GM19099 (cell line): Measurements from ENCODE around the gene RNASE7.

ENCODE experiments used
- POLR2A ChIP-seq: IDR thresholded peaks from 3 replicates; pipeline ENCODE4 v1.6.1; 2011; ENCODE audit warnings: low read depth; ENCODE audit not compliant: insufficient read length; ENCODE audit errors: extremely low read depth

The RNASE7 gene

DNA sequence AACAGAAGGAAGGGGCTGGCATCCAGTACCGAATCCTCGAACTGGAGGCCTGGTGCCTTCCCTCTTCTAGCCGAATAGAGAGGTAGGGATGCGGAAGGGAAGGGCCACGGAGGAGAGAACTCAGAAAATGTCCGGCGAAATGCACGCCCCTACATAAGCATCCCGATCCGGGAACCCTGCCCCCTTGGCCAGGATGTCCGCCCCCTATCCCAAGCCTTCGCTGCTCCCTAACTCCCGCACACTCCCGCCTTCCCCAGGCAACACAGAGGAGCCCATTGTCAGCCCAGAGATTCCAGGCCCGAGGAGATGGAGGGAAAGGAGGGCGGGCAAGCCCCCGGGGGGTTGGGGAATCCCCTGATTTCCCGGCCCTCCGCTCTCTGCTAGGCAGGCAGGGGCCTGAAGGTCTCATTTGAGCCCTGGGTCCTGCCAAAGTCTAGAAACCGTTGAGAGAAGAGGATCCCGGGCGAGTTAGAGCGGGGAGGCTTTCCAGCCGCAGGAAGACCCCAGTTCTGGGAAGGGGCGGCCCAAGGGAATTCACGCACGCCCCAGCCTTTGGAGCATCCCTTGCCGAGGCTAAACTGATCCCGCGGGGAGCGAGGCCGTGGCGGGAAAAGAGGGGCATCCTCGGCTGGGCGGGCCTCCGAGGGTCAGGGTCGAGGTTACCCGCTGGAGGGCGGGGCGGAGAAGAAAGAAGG lies 27.4 kb downstream of the RNASE7 start:
- TF ChIP-seq POLR2A, result no peak

- no peak for TF ChIP-seq POLR2A
Measured at GRCh38 chr14:21070083-21070609, 28.0 kb downstream of the RNASE7 start, which contains the start of gene ARHGEF40. Gene ARHGEF40 (plus strand): TSS chr14:21070304. CDS start chr14:21070397, 93 bp downstream.

- no peak for TF ChIP-seq POLR2A
Measured at GRCh38 chr14:21070610-21071224, 28.6 kb downstream of the RNASE7 start.

DNA sequence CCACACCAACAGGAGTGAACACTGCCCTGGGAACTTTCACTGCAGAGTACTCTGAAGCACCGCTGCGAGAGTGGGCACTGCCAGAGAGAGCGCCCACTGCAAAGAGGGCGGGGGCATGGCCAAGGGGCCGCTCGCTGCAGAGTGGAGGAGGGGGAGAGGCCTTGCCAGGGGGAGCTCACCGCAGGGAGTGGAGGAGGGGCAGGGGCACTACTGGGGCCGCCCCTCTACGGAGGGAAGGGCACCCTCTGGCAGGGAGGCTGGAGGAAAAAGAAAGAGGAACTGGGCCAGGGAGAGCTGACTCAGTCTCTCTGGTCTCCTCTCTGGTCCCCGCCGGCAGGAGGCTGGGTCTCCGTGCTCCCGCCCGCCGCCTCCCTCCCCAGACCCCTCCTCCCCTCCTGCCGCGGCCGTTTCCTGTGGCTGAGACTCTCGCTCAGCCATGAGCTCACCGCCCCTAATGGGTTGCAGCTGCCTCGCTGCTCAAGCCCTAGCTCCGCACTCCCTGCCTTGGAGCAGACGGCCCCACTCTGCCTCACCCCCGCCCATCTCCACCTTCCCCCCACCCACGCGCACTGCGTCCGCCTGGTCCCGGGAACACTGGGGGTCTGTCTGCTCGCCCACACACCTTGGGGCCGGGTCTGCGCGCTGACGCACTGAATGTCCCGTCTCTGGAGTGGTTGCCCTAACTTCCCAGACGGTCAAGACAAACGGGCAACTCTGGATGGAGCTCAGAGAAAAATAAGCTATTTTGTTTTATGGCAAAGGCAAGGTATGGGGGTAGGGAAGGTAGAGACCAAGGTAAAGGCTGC lies 29.3 kb downstream of the RNASE7 start:
- TF ChIP-seq POLR2A, result no peak

- TF ChIP-seq POLR2A, result no peak
Measured at GRCh38 chr14:21072031-21072473, 29.9 kb downstream of the RNASE7 start.

GRCh38 chr14:21072781-21073339 lies 30.7 kb downstream of the RNASE7 start:
- no peak for TF ChIP-seq POLR2A

DNA sequence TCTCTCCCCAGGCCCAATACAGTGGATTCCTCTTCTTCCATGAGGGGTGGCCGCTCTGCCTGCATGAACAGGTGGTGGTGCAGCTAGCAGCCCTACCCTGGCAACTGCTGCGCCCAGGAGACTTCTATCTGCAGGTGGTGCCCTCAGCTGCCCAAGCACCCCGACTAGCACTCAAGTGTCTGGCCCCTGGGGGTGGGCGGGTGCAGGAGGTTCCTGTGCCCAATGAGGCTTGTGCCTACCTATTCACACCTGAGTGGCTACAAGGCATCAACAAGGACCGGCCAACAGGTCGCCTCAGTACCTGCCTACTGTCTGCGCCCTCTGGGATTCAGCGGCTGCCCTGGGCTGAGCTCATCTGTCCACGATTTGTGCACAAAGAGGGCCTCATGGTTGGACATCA lies 31.8 kb downstream of the RNASE7 start:
- no peak for TF ChIP-seq POLR2A

- no peak for TF ChIP-seq POLR2A
Measured at GRCh38 chr14:21074398-21075272, 32.5 kb downstream of the RNASE7 start.

DNA sequence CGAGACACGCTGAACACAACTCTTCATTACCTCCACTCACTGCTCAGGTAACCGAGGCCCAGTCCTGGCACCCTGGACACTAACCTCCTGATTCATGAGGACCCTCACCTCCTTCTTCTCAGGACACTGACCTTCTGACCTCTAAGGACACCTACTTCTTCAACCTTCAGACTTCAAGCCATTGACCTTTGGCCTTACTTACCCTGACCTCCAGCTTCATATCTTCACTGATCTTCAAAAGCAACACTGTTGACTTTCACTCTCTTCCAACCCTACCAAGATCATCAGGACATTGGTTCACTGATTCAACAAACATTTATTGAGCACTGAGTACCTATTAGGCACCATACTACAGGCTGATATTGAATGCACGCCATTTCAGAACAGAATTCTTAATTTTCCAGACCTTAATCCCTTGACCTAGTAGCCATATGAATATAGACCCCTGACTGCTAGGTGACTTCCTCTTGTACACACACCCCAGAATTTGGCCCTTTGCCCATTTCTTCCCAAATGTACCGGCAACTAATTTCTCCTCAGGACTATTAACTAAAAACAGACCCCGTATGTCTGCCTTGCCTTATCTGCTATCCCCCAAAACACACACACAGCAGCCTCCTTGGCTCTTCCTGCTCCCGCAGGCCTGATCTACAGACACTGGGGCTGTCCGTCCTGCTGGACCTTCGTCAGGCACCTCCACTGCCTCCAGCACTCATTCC lies 33.7 kb downstream of the RNASE7 start:
- TF ChIP-seq POLR2A, result no peak

DNA sequence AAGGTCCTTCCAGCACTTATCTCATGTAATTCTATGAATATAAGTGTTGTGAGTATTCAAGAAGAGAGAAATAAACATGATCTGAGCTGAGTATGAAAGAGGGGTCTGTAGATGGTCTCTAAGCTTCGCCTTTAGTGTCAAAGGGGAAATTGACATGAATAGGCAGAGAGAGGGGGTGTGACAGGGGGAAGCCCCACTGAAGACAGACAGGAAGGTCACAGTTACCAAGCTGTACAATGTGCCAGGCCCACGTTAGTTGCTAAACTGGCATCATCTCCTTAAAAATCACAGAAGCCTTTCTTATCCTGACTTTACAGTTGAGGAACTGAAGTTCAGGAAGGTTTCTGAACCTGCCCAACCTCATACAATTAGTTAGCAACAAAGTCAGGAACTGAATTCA lies 35.5 kb downstream of the RNASE7 start:
- TF ChIP-seq POLR2A, result no peak

GRCh38 chr14:21078287-21078686 lies 36.1 kb downstream of the RNASE7 start:
- no peak for TF ChIP-seq POLR2A

- no peak for TF ChIP-seq POLR2A
Measured at GRCh38 chr14:21078726-21079125, 36.6 kb downstream of the RNASE7 start.

DNA sequence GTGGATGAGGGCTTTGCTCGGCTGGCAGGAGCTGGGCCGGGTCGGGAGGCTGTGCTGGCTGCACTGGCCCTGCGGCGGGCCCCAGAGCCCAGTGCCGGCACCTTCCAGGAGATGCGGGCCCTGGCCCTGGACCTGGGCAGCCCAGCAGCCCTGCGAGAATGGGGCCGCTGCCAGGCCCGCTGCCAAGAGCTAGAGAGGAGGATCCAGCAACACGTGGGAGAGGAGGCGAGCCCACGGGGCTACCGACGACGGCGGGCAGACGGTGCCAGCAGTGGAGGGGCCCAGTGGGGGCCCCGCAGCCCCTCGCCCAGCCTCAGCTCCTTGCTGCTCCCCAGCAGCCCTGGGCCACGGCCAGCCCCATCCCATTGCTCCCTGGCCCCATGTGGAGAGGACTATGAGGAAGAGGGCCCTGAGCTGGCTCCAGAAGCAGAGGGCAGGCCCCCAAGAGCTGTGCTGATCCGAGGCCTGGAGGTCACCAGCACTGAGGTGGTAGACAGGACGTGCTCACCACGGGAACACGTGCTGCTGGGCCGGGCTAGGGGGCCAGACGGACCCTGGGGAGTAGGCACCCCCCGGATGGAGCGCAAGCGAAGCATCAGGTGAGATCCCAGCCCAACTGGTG lies 39.5 kb downstream of the RNASE7 start:
- no peak for TF ChIP-seq POLR2A

DNA sequence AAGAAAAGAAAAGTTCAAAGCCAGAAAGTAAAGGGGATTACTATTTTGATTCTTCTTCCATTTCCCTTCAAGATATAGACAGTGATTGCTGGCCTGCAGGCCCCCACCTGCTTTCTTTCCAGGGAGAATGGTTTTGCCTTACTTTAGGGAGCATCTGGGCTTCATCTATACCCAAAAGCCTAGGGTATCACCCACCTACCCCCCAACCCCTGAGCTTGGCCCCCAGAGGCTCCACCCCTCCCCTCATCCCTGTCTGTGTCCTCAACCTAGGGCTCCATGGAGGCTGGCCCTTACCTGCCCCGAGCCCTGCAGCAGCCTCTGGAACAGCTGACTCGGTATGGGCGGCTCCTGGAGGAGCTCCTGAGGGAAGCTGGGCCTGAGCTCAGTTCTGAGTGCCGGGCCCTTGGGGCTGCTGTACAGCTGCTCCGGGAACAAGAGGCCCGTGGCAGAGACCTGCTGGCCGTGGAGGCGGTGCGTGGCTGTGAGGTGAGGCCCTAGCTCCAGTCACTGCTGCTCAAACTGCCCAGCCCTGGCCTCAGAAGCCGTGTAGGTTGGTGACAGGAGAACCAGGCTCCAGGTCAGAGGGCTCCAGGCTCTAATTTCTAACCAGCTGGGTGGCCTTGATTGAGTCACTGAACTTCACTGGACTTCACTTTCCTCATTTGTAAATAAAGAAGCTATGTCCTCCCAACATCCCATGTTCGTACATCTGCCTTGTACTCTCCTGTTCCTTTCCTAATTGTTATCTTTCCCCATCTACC lies 41.6 kb downstream of the RNASE7 start:
- no peak for TF ChIP-seq POLR2A
